Left lobe of liver (tissue), 2 donors: ENCODE results near the gene SERINC5. TPM values are rescaled to one million over a fixed set of nuclear protein-coding genes. Genes with fewer than 3 reads are reported as not detected.
"Not testable (repeated sequence)": the region's sequence is repeated elsewhere in the genome, so short reads cannot be mapped to it uniquely, and the experiment has no call there.

Experiments used
- ATAC-seq: fragments of 200-7000 bp; cut with Tn5 transposase; one replicate; pipeline ENCODE4 v1.9.1; 2020; ENCODE audit warnings: mild to moderate bottlenecking, moderate library complexity
- DNase-seq: peaks from one replicate; pipeline ENCODE4 v3.0.0-alpha.2; 2020; ENCODE audit warnings: low spot score
- total RNA-seq: library from RNA; stranded (reverse); gene quantifications from one replicate; pipeline ENCODE4 v1.2.1, GENCODE V29; 2021
- donor health status: DM: no; HTN: no; CAD: no; lungs with moderate emphysema.
- donor health status: DM: no; HTN: yes; CAD: no.

SERINC5 gene
- 54.6 TPM for total RNA-seq

GRCh38 chr5:80255811-80256712, at the start of gene SERINC5:
SERINC5 (minus strand) TSS chr5:80256048; CDS start chr5:80255922, 126 bp downstream.
- DNase-seq (peak; percentile 92), ATAC-seq (peak; percentile 86)

DNA sequence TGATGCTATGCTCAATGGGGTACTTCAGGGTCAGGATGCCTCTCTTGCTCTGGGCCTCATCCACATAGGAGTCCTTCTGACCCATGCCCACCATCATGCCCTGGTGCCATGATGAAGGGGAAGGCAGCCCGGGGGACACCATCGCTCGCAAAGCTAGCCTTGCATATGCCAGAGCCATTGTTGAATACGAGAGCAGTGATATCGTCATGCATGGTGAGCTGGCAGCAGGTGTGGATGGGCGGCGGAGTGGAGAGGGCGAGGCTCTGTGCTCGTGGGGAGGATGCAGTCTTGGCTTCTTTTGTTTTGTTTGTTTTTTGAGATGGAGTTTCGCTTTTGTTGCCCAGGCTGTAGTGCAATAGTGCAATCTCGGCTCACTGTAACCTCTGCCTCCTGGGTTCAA, 46.8 kb upstream of the SERINC5 start:
- ATAC-seq, result no peak
- DNase-seq, result no peak

GRCh38 chr5:80301342-80301741, 45.5 kb upstream of the SERINC5 start:
- DNase-seq, ATAC-seq: not testable (repeated sequence)

- not testable (repeated sequence) for DNase-seq, ATAC-seq
These were observed 44.9 kb upstream of the SERINC5 start for GRCh38 chr5:80300796-80301195.

DNA sequence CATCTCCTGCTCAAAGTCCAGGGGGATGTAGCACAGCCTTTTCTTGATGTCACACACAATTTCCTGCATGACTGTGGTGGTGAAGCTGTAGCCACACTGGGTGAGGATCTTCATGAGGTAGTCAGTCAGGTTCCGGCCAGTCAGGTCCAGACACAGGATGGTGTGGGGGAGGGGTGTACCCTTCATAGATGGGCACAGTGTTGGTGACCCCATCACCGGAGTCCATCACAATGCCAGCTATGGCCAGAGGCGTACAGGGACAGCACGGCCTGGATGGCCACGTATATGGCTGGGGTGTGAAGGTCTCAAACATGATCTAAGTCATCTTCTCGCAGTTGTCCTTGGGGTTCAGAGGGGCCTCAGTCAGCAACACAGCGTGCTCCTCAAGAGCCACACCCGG, 44.3 kb upstream of the SERINC5 start:
- DNase-seq (no peak), ATAC-seq (no peak)

DNA sequence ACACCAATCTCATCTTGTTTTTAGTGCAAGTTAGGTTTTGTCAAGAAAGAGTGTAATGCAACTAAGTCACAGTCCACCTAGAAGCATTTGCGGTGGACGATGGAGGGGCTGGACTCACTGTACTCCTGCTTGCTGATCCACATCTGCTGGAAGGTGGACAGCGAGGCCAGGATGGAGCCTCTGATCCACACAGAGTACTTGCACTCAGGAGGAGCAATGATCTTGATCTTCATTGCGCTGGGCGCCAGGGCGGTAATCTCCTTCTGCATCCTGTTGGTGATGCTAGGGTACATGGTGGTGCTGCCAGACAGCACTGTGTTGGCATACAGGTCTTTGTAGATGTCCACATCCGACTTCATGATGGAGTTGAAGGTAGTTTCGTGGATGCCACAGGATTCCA, 43.8 kb upstream of the SERINC5 start:
- ATAC-seq (no peak), DNase-seq (no peak)

- ATAC-seq, result no peak
- no peak for DNase-seq
These were observed 40.3 kb upstream of the SERINC5 start for GRCh38 chr5:80296121-80296520.

- no peak for DNase-seq
These were observed 35.9 kb upstream of the SERINC5 start for GRCh38 chr5:80291761-80292160.

DNA sequence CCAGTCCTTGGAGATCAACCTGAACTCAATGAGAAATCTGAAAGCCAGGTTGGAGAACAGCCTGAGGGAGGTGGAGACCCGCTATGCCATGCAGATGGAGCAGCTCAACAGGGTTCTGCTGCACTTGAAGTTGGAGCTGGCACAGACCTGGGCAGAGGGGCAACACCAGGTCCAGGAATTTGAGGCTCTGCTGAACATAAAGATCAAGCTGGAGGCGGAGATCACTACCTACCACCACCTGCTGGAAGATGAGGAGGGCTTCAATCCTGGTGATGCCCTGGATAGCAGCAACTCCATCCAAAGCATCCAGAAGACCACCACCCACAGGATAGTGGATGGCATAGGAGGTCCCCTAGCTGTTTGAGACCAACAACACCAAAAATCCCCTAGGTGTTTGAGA, 33.5 kb upstream of the SERINC5 start:
- DNase-seq (no peak), ATAC-seq (no peak)

More at GRCh38 chr5:80291761-80292160, 35.9 kb upstream of the SERINC5 start:
- no peak for ATAC-seq

DNA sequence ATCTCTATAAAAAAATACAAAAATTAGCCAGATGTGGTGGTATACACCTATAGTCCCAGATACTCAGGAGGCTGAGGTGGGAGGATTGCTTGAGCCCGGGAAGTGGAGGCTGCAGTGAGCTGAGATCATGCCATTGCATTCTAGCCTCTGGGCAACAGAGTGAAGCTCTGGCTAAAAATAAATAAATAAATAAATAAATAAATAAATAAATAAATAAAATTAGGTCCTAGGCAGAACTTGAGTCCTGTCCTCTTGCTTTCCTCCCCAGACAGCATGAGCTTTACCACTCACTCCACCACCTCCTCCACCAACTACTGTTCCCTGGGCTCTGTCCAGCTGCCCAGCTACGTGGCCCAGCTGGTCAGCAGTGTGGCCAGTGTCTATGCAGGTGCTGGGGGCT, 32.3 kb upstream of the SERINC5 start:
- DNase-seq (no peak), ATAC-seq (no peak)

GRCh38 chr5:80284720-80285119, 28.9 kb upstream of the SERINC5 start:
- DNase-seq, result no peak
- no peak for ATAC-seq

DNA sequence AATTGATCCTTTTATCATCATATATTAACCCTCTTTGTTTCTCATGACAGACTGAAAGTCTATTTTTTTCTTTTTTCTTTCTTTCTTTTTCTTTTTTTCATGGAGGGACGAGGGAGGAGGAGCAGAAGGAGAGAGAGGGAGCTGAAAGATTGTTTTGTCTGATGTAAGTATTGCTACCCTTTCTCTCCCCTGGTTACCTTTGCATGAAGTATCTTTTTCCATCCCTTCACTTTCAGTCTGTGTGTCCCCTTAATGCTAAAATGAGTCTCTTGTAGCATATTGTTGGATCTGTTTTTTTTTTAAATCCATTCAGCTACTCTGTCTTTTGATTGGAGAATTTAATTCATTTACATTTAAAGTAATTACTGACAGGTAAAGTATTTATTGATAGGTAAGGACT, 27.5 kb upstream of the SERINC5 start:
- DNase-seq, result no peak
- ATAC-seq, result no peak

- DNase-seq, result no peak
- no peak for ATAC-seq
These were observed 26.2 kb upstream of the SERINC5 start for GRCh38 chr5:80282054-80282453.

- DNase-seq (no peak), ATAC-seq (no peak)
These were observed 21.3 kb upstream of the SERINC5 start for GRCh38 chr5:80277191-80277590.

- ATAC-seq (no peak), DNase-seq (no peak)
These were observed 20.3 kb upstream of the SERINC5 start for GRCh38 chr5:80276186-80276585.

DNA sequence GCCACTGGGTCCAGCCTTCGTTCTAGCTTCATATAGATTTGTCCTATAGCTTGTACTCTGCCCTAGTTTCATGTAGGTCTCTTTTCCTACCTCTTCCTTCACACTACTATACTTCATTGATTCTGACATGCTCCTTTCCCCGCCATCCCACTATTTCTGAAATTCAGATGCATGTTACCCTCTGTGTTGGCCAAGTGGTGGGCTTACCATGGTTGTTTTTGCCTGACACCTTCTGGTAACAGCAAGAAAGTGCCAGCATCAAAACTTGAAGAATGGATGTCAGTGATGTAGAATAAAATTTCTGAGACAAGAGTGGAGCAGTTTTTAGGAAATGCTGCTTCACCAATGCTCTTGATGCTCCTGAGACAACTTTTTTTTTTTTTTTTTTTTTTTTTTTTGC, 19.5 kb upstream of the SERINC5 start:
- ATAC-seq (peak; percentile 83), DNase-seq (no peak)

GRCh38 chr5:80270543-80270942, 14.7 kb upstream of the SERINC5 start:
- ATAC-seq, DNase-seq: not testable (repeated sequence)

GRCh38 chr5:80269991-80270438, 14.2 kb upstream of the SERINC5 start:
- ATAC-seq (no peak), DNase-seq (no peak)

GRCh38 chr5:80268916-80269315, 13.1 kb upstream of the SERINC5 start:
- DNase-seq (no peak), ATAC-seq (no peak)

DNA sequence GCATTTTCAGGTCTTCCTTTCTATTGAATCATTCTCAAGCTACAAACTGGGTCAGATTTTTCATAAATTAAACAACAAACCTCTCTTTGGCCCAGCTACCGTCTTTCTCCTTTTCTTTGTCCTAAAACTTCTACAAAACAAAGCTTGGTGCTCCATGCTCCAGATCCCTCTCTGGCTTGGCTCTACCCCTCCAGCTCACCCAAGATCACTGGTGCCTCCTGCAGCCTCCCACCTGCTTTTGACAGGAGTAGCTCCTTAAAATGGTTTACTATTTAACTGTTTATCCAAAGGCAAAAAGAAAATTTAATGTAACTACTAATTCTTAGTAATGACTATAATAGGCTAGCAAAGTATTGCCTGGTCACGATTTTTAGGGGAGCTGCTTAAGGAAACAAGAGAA, 10.7 kb upstream of the SERINC5 start:
- no peak for ATAC-seq
- peak; percentile 21 for DNase-seq

DNA sequence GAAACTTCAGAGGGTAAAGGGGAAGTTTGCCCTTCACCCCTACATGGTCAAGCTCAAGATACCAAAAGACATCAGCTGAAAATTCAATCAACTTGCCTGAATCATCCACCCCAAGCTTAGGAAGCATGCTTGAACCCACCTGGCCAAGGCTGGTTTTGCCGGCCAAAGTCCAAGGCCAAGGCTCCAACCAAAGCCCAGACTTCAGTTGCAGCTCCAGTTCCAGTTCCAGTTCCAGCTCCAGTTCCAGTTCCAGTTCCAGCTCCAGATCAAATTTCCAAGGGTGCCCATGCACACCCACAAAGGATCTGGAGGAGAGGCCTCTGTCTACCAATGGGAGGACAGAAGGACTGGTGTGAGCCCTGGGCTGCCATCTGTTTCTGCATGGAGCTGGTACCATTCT, 4.6 kb upstream of the SERINC5 start:
- ATAC-seq (no peak), DNase-seq (no peak)

DNA sequence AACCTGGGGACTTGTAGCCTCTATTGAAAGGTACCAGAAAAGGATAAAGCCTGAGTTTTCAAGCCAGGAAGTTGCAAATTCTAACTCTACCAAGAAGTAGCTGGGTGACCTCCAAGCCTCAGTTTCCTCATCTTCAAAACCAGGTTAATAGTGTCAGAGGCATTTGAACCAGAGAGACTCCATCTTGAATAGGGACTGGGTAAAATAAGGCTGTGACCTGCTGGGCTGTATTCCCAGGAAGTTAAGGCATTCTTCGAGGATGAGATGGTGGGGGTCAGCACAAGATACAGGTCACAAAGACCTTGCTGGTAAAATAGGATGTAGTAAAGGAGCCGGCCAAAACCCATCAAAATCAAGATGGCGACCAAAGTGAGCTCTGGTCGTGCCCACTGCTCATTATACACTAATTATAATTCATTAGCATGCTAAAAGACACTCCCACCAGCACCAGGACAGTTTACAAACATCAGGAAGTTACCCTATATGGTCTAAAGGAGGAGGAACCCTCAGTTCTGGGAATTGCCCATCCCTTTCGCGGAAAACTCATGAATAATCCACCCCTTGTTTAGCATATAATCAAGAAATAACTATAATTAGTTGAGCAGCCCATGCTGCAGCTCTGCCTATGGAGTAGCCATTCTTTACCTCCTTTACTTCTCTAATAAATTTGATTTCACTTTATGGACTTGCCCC, 3.8 kb upstream of the SERINC5 start:
- DNase-seq, result no peak
- no peak for ATAC-seq
